ENCODE measurements around the gene CASK. TPM values are rescaled to one million over a fixed set of nuclear protein-coding genes. Genes with fewer than 3 reads are reported as not detected.

CASK gene
- total RNA-seq, 1 experiment from 2014 or later, result 33.5 TPM

GRCh38 chrX:41543025-41543424 is 380.3 kb downstream of the CASK start:
- TF ChIP-seq, protein P1, sequence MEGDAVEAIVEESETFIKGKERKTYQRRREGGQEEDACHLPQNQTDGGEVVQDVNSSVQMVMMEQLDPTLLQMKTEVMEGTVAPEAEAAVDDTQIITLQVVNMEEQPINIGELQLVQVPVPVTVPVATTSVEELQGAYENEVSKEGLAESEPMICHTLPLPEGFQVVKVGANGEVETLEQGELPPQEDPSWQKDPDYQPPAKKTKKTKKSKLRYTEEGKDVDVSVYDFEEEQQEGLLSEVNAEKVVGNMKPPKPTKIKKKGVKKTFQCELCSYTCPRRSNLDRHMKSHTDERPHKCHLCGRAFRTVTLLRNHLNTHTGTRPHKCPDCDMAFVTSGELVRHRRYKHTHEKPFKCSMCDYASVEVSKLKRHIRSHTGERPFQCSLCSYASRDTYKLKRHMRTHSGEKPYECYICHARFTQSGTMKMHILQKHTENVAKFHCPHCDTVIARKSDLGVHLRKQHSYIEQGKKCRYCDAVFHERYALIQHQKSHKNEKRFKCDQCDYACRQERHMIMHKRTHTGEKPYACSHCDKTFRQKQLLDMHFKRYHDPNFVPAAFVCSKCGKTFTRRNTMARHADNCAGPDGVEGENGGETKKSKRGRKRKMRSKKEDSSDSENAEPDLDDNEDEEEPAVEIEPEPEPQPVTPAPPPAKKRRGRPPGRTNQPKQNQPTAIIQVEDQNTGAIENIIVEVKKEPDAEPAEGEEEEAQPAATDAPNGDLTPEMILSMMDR (IDR thresholded peaks at IDR 0.05), result no peak
- TF ChIP-seq SIN3A (IDR thresholded peaks at IDR 0.05; ENCODE audit: borderline replicate concordance, insufficient read depth, low read depth, low read length) (no peak), REST (IDR thresholded peaks at IDR 0.05; ENCODE audit: insufficient read depth in 1 of 2, low read depth in 2 of 2, low read length in 1 of 2) (no peak)
- BruUV-seq (replicated peaks), result no TSS peak
- no peaks in the 10 kb centered on the region for H3K9me3 ChIP-seq (ENCODE audit: control insufficient read depth, insufficient read depth, low read depth, low read length)
- no peak for ATAC-seq
- H3K4me3 ChIP-seq (ENCODE audit: low read depth in 2 of 2, low read length in 2 of 2), result no peak overlapping the region
- POLR2A ChIA-PET, result no interaction called here
- no peaks in the 10 kb centered on the region for H3K36me3 ChIP-seq (ENCODE audit: control insufficient read depth, insufficient read depth, low read length)
- H3K27ac ChIP-seq (ENCODE audit: low read length), result no peak overlapping the region
- no peaks in the 10 kb centered on the region for H3K4me1 ChIP-seq (ENCODE audit: control insufficient read depth, insufficient read depth, low read length)
- in situ Hi-C loops (cut with HindIII; ENCODE audit: low pct_unique_long_range_greater_than_20kb, low sequenced_read_pairs), result no loop called here
- H3K27me3 ChIP-seq (ENCODE audit: control insufficient read depth, insufficient read depth, low read length), result no peaks in the 10 kb centered on the region
- CTCF ChIA-PET, result no interaction called here
- intact Hi-C loops (cut with micrococcal nuclease; ENCODE audit: unreplicated experiment), result no loop called here
- DNase-seq (ENCODE audit: low read depth, low spot score), result no peak

DNA sequence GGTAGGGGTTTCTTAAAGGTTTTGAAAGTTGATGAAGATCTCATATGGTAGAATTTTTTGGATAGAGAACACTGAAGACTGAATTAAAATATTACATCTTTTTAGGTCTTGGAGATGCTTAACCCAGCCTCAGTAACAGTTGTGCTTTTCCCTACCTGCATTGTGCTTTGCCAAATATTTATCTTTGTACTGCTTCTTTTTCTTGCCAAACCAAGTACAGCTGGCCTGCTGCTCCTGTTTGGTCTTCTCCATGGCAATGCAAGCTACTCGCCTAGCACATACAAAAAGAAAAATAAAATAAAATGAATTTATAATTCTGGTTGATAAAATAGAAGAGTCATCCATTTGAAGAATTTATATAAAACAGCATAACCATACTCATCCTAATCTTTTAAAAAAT is 380.8 kb downstream of the CASK start:
- no peaks in the 10 kb centered on the region for H3K9me3 ChIP-seq (ENCODE audit: control insufficient read depth, insufficient read depth, low read depth, low read length)

More for the DNA sequence above, 380.8 kb downstream of the CASK start:
- no TSS peak for BruUV-seq (replicated peaks)
- intact Hi-C loops (cut with micrococcal nuclease; ENCODE audit: unreplicated experiment) (no loop called here), in situ Hi-C loops (cut with HindIII; ENCODE audit: low pct_unique_long_range_greater_than_20kb, low sequenced_read_pairs) (no loop called here)
- Histone ChIP-seq H3K36me3 (ENCODE audit: control insufficient read depth, insufficient read depth, low read length) (no peaks in the 10 kb centered on the region), H3K4me3 (ENCODE audit: low read depth in 2 of 2, low read length in 2 of 2) (no peak overlapping the region), H3K27me3 (ENCODE audit: control insufficient read depth, insufficient read depth, low read length) (no peaks in the 10 kb centered on the region), H3K27ac (ENCODE audit: low read length) (no peak overlapping the region), H3K4me1 (ENCODE audit: control insufficient read depth, insufficient read depth, low read length) (no peaks in the 10 kb centered on the region)
- no peak for DNase-seq (ENCODE audit: low read depth, low spot score)
- ChIA-PET CTCF (no interaction called here), POLR2A (no interaction called here)
- no peak for ATAC-seq
- no peak for TF ChIP-seq POLR2AphosphoS5 (IDR thresholded peaks at IDR 0.05; ENCODE audit: low read depth, low read length)
- TF ChIP-seq REST (IDR thresholded peaks at IDR 0.05; ENCODE audit: insufficient read depth in 1 of 2, low read depth in 2 of 2, low read length in 1 of 2), result no peak
- no peak for TF ChIP-seq TCF7L2 (IDR thresholded peaks at IDR 0.05; ENCODE audit: low read depth, low read length)
- TF ChIP-seq, protein P1 (IDR thresholded peaks at IDR 0.05), result no peak
- no peak for TF ChIP-seq SIN3A (IDR thresholded peaks at IDR 0.05; ENCODE audit: borderline replicate concordance, insufficient read depth, low read depth, low read length)

Data from Panc1 (cell line).